WTC11 (cell line): ENCODE measurements around the gene ABCG1. TPM values are rescaled to one million over a fixed set of nuclear protein-coding genes. Genes with fewer than 3 reads are reported as not detected.

ENCODE experiments used
- ATAC-seq: fragments of 200-7000 bp; cut with Tn5 transposase; 2 replicates; pipeline ENCODE4 v1.10.0; 2021; ENCODE audit warnings: mild to moderate bottlenecking, moderate library complexity
- CTCF ChIA-PET: fragments of 300-600 bp; sonication (Branson Sonifier 250); formaldehyde crosslinking; loops from one replicate; lab custom pipeline; 2021; ENCODE audit warnings: antibody characterized with exemption; lab: Charles Lee
- POLR2A ChIA-PET: fragments of 350-600 bp; sonication (Branson Sonifier 250); formaldehyde crosslinking; loops from one replicate; lab custom pipeline; 2021; ENCODE audit warnings: antibody characterized with exemption; lab: Charles Lee
- DNase-seq: peaks from one replicate; pipeline ENCODE4 v3.0.0; 2021; ENCODE audit warnings: low spot score
- H3K27ac Mint-ChIP-seq: 2 replicates; pipeline ENCODE4 v1.8.0; 2021; ENCODE audit warnings: mixed read lengths
- H3K27me3 Mint-ChIP-seq: 2 replicates; pipeline ENCODE4 v1.8.0; 2021; ENCODE audit warnings: low read depth, mild to moderate bottlenecking, moderate library complexity, mixed read lengths
- H3K36me3 Mint-ChIP-seq: 2 replicates; pipeline ENCODE4 v1.8.0; 2021; ENCODE audit warnings: mixed read lengths
- H3K4me1 Mint-ChIP-seq: 2 replicates; pipeline ENCODE4 v1.8.0; 2022; ENCODE audit warnings: mixed read lengths
- H3K4me3 Mint-ChIP-seq: 2 replicates; pipeline ENCODE4 v1.8.0; 2021; ENCODE audit warnings: mild to moderate bottlenecking, moderate library complexity, mixed read lengths
- H3K9me3 Mint-ChIP-seq: 2 replicates; pipeline ENCODE4 v1.8.0; 2021; ENCODE audit warnings: mixed read lengths
- EMX1 ChIP-seq: fragments of 250-450 bp; sonication (Bioruptor Pico); IDR thresholded peaks from 2 replicates; pipeline ENCODE4 v1.8.0; 2021; ENCODE audit warnings: mild to moderate bottlenecking
- GTF2I ChIP-seq: fragments of 250-450 bp; sonication (Bioruptor Pico); conservative IDR thresholded peaks from 2 replicates; pipeline ENCODE4 v1.4.0; 2021; ENCODE audit warnings: mild to moderate bottlenecking
- MXD4 ChIP-seq: fragments of 250-450 bp; sonication (Bioruptor Pico); IDR thresholded peaks from 2 replicates; pipeline ENCODE4 v1.8.0; 2021; ENCODE audit warnings: mild to moderate bottlenecking, moderate library complexity, borderline replicate concordance
- ZNF138 ChIP-seq: sonication (generic); formaldehyde crosslinking; conservative IDR thresholded peaks from 2 replicates; pipeline ENCODE4 v1.8.1; 2022; ENCODE audit warnings: mild to moderate bottlenecking, moderate library complexity, missing genetic modification reagents
- ZNF219 ChIP-seq: sonication (generic); formaldehyde crosslinking; IDR thresholded peaks from 2 replicates; pipeline ENCODE4 v1.8.0; 2023; ENCODE audit warnings: missing genetic modification reagents, mild to moderate bottlenecking, borderline replicate concordance
- ZNF232 ChIP-seq: sonication (generic); formaldehyde crosslinking; IDR thresholded peaks from 2 replicates; pipeline ENCODE4 v1.8.0; 2022; ENCODE audit warnings: mild to moderate bottlenecking, missing genetic modification reagents
- ZNF671 ChIP-seq: fragments of 250-450 bp; sonication (Bioruptor Pico); IDR thresholded peaks from 2 replicates; pipeline ENCODE4 v1.8.0; 2021; ENCODE audit warnings: mild to moderate bottlenecking
- total RNA-seq: library from RNA; stranded (reverse); gene quantifications from 3 replicates; pipeline ENCODE4 v1.2.3, GENCODE V29; 2021
- TF ChIP-seq, protein P1 (sequence below): sonication (generic); formaldehyde crosslinking; IDR thresholded peaks from 2 replicates; pipeline ENCODE4 v1.8.1; 2023; ENCODE audit warnings: mild to moderate bottlenecking, missing genetic modification reagents, moderate library complexity
- TF ChIP-seq, protein P2 (sequence below): sonication (generic); formaldehyde crosslinking; IDR thresholded peaks from 2 replicates; pipeline ENCODE4 v1.8.0; 2022; ENCODE audit warnings: mild to moderate bottlenecking, missing genetic modification reagents
- TF ChIP-seq, protein P3 (sequence below): sonication (generic); formaldehyde crosslinking; IDR thresholded peaks from 2 replicates; pipeline ENCODE4 v1.8.1; 2023; ENCODE audit warnings: mild to moderate bottlenecking, moderate library complexity, missing genetic modification reagents
- TF ChIP-seq, protein P4 (sequence below): sonication (generic); formaldehyde crosslinking; IDR thresholded peaks from 2 replicates; pipeline ENCODE4 v1.8.1; 2023; ENCODE audit warnings: mild to moderate bottlenecking, missing genetic modification reagents, borderline replicate concordance
- TF ChIP-seq, protein P5 (sequence below): sonication (generic); formaldehyde crosslinking; IDR thresholded peaks from 2 replicates; pipeline ENCODE4 v1.8.0; 2023; ENCODE audit warnings: missing genetic modification reagents, mild to moderate bottlenecking, borderline replicate concordance
- TF ChIP-seq, protein P6 (sequence below): sonication (generic); formaldehyde crosslinking; IDR thresholded peaks from 2 replicates; pipeline ENCODE4 v1.8.1; 2022; ENCODE audit warnings: mild to moderate bottlenecking, missing genetic modification reagents, moderate library complexity, borderline replicate concordance
- TF ChIP-seq, protein P7 (sequence below): sonication (generic); formaldehyde crosslinking; IDR thresholded peaks from 2 replicates; pipeline ENCODE4 v1.8.1; 2023; ENCODE audit warnings: mild to moderate bottlenecking, missing genetic modification reagents, moderate library complexity

The ABCG1 gene
- total RNA-seq, 1 experiment from 2014 or later = 4.0 TPM

DNA sequence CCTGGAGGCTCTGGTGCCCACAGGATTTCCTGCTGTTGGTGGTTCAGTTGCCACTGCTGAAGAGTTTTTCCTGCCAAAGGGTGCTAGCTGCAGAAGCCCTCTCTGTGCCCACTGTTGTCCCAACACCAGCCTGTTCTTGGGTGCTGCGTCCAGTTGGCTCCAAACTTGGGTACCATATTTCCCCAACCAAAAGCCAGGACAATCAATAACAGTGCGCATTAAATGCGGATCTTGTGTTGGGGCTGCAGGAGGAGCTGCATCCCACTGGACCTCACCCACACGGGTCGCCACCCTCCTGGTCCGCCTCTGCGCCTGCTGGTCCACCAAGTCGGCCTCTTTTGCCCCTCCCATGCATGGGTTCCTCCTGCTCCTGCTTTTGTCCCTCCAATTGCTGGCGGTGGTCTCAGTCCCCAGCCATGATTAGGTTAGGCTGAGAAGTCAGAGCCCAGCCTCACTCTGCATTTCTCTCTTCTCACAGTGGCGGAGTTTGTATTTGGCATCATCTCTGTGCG lies 9.8 kb downstream of the ABCG1 start:
- DNase-seq (no peak), ATAC-seq (no peak)
- H3K36me3 Mint-ChIP-seq = no peaks in the 10 kb centered on the region
- H3K9me3 Mint-ChIP-seq = no peaks in the 10 kb centered on the region
- peaks cover 11% of the 10 kb centered on the region for H3K27me3 Mint-ChIP-seq
- TF ChIP-seq EMX1 (no peak), ZNF232 (CRISPR knock-in tag) (no peak)
- TF ChIP-seq, protein P1, sequence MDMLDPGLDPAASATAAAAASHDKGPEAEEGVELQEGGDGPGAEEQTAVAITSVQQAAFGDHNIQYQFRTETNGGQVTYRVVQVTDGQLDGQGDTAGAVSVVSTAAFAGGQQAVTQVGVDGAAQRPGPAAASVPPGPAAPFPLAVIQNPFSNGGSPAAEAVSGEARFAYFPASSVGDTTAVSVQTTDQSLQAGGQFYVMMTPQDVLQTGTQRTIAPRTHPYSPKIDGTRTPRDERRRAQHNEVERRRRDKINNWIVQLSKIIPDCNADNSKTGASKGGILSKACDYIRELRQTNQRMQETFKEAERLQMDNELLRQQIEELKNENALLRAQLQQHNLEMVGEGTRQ (CRISPR knock-in tag) = no peak
- TF ChIP-seq, protein P2, sequence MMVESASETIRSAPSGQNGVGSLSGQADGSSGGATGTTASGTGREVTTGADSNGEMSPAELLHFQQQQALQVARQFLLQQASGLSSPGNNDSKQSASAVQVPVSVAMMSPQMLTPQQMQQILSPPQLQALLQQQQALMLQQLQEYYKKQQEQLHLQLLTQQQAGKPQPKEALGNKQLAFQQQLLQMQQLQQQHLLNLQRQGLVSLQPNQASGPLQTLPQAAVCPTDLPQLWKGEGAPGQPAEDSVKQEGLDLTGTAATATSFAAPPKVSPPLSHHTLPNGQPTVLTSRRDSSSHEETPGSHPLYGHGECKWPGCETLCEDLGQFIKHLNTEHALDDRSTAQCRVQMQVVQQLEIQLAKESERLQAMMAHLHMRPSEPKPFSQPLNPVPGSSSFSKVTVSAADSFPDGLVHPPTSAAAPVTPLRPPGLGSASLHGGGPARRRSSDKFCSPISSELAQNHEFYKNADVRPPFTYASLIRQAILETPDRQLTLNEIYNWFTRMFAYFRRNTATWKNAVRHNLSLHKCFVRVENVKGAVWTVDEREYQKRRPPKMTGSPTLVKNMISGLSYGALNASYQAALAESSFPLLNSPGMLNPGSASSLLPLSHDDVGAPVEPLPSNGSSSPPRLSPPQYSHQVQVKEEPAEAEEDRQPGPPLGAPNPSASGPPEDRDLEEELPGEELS (CRISPR knock-in tag) = no peak
- H3K4me1 Mint-ChIP-seq = peaks cover 9% of the 10 kb centered on the region
- no peak overlapping the region for H3K4me3 Mint-ChIP-seq
- CTCF ChIA-PET = interaction anchor here (0.7 kb wide), 1 partner anchor 30 kb away, joined by 3 read pairs; no protein-coding TSS in a partner anchor
- no peak overlapping the region for H3K27ac Mint-ChIP-seq
- POLR2A ChIA-PET = interaction anchor here (0.8 to 1.1 kb wide), 2 partner anchors 9 to 10 kb away, joined by 3 read pairs; partner anchors contain the start of gene ABCG1

DNA sequence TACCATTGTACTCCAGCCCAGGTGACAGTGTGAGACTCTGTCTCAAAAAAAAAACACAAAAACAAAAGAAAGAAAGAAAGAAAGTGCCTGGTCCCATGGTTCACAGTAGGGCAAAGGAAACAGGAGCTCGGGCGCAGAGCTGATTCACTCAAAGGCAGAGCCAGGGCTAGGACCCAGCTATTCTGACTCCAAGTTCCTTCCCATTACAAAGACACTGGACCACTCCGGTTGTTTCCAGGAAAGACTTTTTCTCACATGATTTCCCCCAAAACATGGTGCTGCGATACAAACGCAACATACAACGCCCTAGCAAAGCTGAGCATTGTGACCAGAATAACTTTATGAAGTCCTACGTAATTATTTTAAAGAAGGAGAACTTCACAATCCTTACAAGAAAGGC lies 10.7 kb downstream of the ABCG1 start:
- no peak for DNase-seq
- no peak overlapping the region for H3K4me3 Mint-ChIP-seq
- H3K27ac Mint-ChIP-seq = no peak overlapping the region
- H3K36me3 Mint-ChIP-seq = no peaks in the 10 kb centered on the region
- CTCF ChIA-PET = no interaction called here
- POLR2A ChIA-PET = interaction anchor here (0.6 to 1.4 kb wide), 3 partner anchors 9 to 17 kb away, joined by 3 to 7 read pairs (median 3); no protein-coding TSS in a partner anchor
- peaks cover 15% of the 10 kb centered on the region for H3K4me1 Mint-ChIP-seq
- ATAC-seq = no peak
- H3K9me3 Mint-ChIP-seq = no peaks in the 10 kb centered on the region
- H3K27me3 Mint-ChIP-seq = peaks cover 14% of the 10 kb centered on the region
- TF ChIP-seq, protein P3, sequence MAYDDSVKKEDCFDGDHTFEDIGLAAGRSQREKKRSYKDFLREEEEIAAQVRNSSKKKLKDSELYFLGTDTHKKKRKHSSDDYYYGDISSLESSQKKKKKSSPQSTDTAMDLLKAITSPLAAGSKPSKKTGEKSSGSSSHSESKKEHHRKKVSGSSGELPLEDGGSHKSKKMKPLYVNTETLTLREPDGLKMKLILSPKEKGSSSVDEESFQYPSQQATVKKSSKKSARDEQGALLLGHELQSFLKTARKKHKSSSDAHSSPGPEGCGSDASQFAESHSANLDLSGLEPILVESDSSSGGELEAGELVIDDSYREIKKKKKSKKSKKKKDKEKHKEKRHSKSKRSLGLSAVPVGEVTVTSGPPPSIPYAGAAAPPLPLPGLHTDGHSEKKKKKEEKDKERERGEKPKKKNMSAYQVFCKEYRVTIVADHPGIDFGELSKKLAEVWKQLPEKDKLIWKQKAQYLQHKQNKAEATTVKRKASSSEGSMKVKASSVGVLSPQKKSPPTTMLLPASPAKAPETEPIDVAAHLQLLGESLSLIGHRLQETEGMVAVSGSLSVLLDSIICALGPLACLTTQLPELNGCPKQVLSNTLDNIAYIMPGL (CRISPR knock-in tag) = no peak
- TF ChIP-seq ZNF671 (CRISPR knock-in tag) (no peak), ZNF232 (CRISPR knock-in tag) (no peak), ZNF219 (CRISPR knock-in tag) (no peak), ZNF138 (no peak), GTF2I (CRISPR knock-in tag) (no peak), MXD4 (no peak)
- TF ChIP-seq, protein P4, sequence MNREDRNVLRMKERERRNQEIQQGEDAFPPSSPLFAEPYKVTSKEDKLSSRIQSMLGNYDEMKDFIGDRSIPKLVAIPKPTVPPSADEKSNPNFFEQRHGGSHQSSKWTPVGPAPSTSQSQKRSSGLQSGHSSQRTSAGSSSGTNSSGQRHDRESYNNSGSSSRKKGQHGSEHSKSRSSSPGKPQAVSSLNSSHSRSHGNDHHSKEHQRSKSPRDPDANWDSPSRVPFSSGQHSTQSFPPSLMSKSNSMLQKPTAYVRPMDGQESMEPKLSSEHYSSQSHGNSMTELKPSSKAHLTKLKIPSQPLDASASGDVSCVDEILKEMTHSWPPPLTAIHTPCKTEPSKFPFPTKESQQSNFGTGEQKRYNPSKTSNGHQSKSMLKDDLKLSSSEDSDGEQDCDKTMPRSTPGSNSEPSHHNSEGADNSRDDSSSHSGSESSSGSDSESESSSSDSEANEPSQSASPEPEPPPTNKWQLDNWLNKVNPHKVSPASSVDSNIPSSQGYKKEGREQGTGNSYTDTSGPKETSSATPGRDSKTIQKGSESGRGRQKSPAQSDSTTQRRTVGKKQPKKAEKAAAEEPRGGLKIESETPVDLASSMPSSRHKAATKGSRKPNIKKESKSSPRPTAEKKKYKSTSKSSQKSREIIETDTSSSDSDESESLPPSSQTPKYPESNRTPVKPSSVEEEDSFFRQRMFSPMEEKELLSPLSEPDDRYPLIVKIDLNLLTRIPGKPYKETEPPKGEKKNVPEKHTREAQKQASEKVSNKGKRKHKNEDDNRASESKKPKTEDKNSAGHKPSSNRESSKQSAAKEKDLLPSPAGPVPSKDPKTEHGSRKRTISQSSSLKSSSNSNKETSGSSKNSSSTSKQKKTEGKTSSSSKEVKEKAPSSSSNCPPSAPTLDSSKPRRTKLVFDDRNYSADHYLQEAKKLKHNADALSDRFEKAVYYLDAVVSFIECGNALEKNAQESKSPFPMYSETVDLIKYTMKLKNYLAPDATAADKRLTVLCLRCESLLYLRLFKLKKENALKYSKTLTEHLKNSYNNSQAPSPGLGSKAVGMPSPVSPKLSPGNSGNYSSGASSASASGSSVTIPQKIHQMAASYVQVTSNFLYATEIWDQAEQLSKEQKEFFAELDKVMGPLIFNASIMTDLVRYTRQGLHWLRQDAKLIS = no peak
- TF ChIP-seq, protein P5, sequence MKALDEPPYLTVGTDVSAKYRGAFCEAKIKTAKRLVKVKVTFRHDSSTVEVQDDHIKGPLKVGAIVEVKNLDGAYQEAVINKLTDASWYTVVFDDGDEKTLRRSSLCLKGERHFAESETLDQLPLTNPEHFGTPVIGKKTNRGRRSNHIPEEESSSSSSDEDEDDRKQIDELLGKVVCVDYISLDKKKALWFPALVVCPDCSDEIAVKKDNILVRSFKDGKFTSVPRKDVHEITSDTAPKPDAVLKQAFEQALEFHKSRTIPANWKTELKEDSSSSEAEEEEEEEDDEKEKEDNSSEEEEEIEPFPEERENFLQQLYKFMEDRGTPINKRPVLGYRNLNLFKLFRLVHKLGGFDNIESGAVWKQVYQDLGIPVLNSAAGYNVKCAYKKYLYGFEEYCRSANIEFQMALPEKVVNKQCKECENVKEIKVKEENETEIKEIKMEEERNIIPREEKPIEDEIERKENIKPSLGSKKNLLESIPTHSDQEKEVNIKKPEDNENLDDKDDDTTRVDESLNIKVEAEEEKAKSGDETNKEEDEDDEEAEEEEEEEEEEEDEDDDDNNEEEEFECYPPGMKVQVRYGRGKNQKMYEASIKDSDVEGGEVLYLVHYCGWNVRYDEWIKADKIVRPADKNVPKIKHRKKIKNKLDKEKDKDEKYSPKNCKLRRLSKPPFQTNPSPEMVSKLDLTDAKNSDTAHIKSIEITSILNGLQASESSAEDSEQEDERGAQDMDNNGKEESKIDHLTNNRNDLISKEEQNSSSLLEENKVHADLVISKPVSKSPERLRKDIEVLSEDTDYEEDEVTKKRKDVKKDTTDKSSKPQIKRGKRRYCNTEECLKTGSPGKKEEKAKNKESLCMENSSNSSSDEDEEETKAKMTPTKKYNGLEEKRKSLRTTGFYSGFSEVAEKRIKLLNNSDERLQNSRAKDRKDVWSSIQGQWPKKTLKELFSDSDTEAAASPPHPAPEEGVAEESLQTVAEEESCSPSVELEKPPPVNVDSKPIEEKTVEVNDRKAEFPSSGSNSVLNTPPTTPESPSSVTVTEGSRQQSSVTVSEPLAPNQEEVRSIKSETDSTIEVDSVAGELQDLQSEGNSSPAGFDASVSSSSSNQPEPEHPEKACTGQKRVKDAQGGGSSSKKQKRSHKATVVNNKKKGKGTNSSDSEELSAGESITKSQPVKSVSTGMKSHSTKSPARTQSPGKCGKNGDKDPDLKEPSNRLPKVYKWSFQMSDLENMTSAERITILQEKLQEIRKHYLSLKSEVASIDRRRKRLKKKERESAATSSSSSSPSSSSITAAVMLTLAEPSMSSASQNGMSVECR (CRISPR knock-in tag) = no peak
- TF ChIP-seq, protein P6, sequence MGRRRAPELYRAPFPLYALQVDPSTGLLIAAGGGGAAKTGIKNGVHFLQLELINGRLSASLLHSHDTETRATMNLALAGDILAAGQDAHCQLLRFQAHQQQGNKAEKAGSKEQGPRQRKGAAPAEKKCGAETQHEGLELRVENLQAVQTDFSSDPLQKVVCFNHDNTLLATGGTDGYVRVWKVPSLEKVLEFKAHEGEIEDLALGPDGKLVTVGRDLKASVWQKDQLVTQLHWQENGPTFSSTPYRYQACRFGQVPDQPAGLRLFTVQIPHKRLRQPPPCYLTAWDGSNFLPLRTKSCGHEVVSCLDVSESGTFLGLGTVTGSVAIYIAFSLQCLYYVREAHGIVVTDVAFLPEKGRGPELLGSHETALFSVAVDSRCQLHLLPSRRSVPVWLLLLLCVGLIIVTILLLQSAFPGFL (CRISPR knock-in tag) = no peak
- TF ChIP-seq, protein P7, sequence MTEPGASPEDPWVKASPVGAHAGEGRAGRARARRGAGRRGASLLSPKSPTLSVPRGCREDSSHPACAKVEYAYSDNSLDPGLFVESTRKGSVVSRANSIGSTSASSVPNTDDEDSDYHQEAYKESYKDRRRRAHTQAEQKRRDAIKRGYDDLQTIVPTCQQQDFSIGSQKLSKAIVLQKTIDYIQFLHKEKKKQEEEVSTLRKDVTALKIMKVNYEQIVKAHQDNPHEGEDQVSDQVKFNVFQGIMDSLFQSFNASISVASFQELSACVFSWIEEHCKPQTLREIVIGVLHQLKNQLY (CRISPR knock-in tag) = no peak
